Ishikawa (cell line): ENCODE data around the gene PHF8.
A peak's percentile ranks its signal among the peaks of the same experiment; 100 is the strongest.

ENCODE experiments used
- CEBPB ChIP-seq: IDR thresholded peaks from 2 replicates; pipeline ENCODE4 v1.6.1; 2012
- CREB1 ChIP-seq: IDR thresholded peaks from 2 replicates; pipeline ENCODE4 v1.6.1; 2012; ENCODE audit warnings: low read depth
- EGR1 ChIP-seq: IDR thresholded peaks from 2 replicates; pipeline ENCODE4 v1.6.1; 2012
- EP300 ChIP-seq: IDR thresholded peaks from 2 replicates; pipeline ENCODE4 v1.6.1; 2012; ENCODE audit warnings: borderline replicate concordance
- FOXM1 ChIP-seq: IDR thresholded peaks from 2 replicates; pipeline ENCODE4 v1.6.1; 2012; ENCODE audit warnings: low read depth, borderline replicate concordance
- NFIC ChIP-seq: IDR thresholded peaks from 2 replicates; pipeline ENCODE4 v1.6.1; 2012
- RAD21 ChIP-seq: IDR thresholded peaks from 2 replicates; pipeline ENCODE4 v1.6.1; 2012; ENCODE audit warnings: low read depth
- TAF1 ChIP-seq: IDR thresholded peaks from 2 replicates; pipeline ENCODE4 v1.6.1; 2012; ENCODE audit warnings: low read depth, mild to moderate bottlenecking
- TCF12 ChIP-seq: IDR thresholded peaks from 2 replicates; pipeline ENCODE4 v1.6.1; 2012; ENCODE audit warnings: low read depth
- TEAD4 ChIP-seq: IDR thresholded peaks from 2 replicates; pipeline ENCODE4 v1.6.1; 2012
- YY1 ChIP-seq: IDR thresholded peaks from 2 replicates; pipeline ENCODE4 v1.6.1; 2012; ENCODE audit warnings: low read depth
- ZBTB7A ChIP-seq: IDR thresholded peaks from 2 replicates; pipeline ENCODE4 v1.6.1; 2012; ENCODE audit warnings: low read depth
- TF ChIP-seq, protein P1 (sequence below): IDR thresholded peaks from 2 replicates; pipeline ENCODE4 v1.6.1; 2012; ENCODE audit warnings: low read depth, mild to moderate bottlenecking
- TF ChIP-seq, protein P2 (sequence below): IDR thresholded peaks from 2 replicates; pipeline ENCODE4 v1.6.1; 2012
- TF ChIP-seq, protein P3 (sequence below): IDR thresholded peaks from 2 replicates; pipeline ENCODE4 v1.6.1; 2012

PHF8 gene

DNA sequence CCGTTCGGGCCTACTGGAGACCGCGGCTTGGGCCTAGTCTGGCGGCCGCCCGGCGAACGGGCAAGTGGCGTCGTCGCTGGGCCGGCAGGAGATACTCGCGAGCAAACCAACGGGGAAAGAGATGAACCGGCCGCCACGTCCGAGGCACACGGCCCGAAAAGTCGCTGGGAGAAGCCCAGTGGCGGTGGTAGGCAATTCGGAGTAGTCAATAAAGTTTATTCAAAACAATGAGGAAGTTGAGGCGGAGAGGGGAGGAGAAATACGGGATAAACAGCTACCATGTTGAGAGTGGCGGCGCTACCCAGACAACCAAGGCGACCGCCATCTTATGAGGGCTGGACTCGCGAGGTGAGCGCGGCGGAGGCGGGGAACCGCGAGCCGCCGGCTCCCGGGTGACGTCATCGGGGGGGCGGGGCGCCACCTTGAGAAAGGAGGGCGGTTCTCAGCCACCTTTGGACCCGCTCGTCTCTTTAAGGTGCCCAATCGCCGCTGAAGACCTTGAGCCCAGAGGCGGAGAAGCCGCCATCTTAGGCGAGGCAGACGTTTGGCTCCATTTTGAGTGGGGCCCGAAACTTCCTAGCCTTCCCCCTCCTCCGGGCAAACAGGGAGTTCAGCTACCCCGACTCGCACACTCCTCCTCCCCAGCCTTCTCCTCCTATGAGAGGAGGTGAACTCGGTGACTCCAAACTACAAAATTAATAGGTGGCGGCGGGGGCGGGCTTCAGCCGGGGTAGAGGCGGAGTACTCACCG, at the start of gene PHF8:
Gene PHF8, minus strand, starts transcription at position 348 of the 751 bp plus-strand sequence. CDS start 1,745 bp downstream, outside the sequence.
- TF ChIP-seq NFIC (no peak), FOXM1 (no peak), YY1 (peak; percentile 93), TEAD4 (peak; percentile 48; the same call in 1 of the 2 replicates), TAF1 (peak; percentile 30; the same call in 1 of the 2 replicates), ZBTB7A (no peak), CREB1 (no peak), RAD21 (no peak), CEBPB (no peak), EGR1 (peak; percentile 57), TCF12 (no peak), EP300 (no peak)
- TF ChIP-seq, protein P1, sequence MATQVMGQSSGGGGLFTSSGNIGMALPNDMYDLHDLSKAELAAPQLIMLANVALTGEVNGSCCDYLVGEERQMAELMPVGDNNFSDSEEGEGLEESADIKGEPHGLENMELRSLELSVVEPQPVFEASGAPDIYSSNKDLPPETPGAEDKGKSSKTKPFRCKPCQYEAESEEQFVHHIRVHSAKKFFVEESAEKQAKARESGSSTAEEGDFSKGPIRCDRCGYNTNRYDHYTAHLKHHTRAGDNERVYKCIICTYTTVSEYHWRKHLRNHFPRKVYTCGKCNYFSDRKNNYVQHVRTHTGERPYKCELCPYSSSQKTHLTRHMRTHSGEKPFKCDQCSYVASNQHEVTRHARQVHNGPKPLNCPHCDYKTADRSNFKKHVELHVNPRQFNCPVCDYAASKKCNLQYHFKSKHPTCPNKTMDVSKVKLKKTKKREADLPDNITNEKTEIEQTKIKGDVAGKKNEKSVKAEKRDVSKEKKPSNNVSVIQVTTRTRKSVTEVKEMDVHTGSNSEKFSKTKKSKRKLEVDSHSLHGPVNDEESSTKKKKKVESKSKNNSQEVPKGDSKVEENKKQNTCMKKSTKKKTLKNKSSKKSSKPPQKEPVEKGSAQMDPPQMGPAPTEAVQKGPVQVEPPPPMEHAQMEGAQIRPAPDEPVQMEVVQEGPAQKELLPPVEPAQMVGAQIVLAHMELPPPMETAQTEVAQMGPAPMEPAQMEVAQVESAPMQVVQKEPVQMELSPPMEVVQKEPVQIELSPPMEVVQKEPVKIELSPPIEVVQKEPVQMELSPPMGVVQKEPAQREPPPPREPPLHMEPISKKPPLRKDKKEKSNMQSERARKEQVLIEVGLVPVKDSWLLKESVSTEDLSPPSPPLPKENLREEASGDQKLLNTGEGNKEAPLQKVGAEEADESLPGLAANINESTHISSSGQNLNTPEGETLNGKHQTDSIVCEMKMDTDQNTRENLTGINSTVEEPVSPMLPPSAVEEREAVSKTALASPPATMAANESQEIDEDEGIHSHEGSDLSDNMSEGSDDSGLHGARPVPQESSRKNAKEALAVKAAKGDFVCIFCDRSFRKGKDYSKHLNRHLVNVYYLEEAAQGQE: no peak
- TF ChIP-seq, protein P2, sequence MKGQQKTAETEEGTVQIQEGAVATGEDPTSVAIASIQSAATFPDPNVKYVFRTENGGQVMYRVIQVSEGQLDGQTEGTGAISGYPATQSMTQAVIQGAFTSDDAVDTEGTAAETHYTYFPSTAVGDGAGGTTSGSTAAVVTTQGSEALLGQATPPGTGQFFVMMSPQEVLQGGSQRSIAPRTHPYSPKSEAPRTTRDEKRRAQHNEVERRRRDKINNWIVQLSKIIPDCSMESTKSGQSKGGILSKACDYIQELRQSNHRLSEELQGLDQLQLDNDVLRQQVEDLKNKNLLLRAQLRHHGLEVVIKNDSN: no peak
- TF ChIP-seq, protein P3, sequence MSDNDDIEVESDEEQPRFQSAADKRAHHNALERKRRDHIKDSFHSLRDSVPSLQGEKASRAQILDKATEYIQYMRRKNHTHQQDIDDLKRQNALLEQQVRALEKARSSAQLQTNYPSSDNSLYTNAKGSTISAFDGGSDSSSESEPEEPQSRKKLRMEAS: 0 out of 2 replicates have a peak, but pooled peaks have one; percentile 32

DNA sequence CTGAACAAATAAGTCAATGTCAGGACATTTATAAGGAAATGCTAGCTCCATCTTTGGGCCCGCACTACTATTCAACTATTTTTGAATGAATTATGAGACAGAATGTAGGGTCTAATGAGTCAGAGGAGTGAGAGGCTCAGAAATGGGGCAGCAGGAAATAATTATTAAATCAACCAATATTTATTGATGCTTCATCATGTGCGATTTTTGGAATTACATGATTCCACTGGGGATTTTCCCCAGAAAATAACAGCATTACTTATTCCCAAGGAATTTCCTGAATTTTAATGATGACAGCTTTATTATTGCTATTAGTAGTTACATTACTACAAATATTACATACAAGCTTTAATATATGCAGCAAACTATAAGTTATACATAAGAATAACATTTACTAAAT, 49.3 kb upstream of the PHF8 start:
- TF ChIP-seq EGR1: no peak
- no peak for TF ChIP-seq YY1
- TF ChIP-seq TAF1: no peak
- TF ChIP-seq CREB1: no peak
- TF ChIP-seq, protein P2: no peak
- TF ChIP-seq NFIC: no peak
- TF ChIP-seq EP300: no peak
- TF ChIP-seq, protein P1: no peak
- no peak for TF ChIP-seq CEBPB

DNA sequence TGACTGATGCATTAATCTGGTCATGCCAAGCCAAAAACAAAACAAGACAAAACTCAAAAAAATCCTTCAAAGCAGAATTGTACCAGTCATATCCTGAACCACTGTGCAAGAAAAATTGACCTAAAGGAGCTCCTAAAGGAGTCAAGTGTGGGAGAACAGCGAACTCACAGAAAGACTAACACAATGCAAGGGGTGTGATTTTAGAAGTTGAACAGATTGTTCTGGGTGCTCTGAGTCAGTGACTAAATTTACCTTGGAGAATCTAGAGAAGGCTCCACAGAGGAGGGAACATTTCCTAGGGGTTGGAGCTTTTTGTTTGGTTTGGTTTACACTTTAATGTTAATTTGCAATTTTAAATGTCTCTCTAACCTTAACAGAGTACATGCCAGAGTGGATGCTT, 48.9 kb upstream of the PHF8 start:
- TF ChIP-seq ZBTB7A: no peak
- no peak for TF ChIP-seq EP300
- TF ChIP-seq EGR1: no peak
- TF ChIP-seq FOXM1: no peak

DNA sequence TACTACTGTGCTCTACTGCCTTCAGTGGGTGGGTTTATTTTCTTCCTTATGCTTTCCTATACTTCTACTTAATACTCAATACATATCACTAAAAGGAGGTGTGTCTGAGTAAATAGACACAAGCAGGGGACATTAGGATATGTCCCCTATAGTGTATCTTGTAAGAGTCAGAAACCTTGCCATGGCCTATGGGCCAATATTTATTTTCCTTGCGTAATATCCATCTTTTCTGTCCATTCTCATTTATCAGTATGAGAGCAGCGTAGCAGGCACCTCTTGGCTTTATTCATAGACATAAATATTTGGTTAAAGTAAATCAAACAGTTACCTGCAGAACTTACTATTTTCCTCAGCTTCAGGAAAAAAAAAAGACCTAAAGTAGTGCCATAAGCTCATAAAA, 46.6 kb upstream of the PHF8 start:
- TF ChIP-seq CREB1 (no peak), EGR1 (no peak)

DNA sequence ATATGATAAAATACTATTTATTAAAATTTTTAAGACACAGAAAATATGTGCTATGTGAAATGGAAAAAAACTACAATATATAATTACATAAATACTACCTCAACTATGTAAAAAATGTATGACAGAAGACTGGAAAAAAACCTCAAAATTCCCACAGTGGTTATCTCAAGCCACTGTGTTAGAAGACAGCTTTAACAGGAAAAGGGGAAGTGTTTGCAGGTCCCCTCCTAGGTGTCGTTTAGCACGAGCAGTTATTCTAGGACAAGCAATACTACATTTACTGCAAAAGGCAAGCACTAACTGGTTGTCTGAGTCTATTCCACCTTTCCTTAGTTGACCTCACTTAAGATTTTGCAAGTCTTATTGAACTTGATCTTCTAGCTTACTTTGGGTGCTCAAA, 44.9 kb upstream of the PHF8 start:
- TF ChIP-seq, protein P1: no peak
- TF ChIP-seq NFIC: no peak
- no peak for TF ChIP-seq TEAD4
- no peak for TF ChIP-seq TCF12
- TF ChIP-seq CREB1: no peak
- TF ChIP-seq, protein P3: no peak
- no peak for TF ChIP-seq RAD21
- no peak for TF ChIP-seq ZBTB7A
- TF ChIP-seq TAF1: no peak
- TF ChIP-seq FOXM1: no peak
- no peak for TF ChIP-seq CEBPB
- no peak for TF ChIP-seq EP300
